Neural progenitor cell (in vitro differentiated cells): ENCODE data around the gene SCN7A.

ENCODE experiments used
- EZH2 ChIP-seq: fragments of 200-600 bp; sonication (generic); IDR thresholded peaks from 2 replicates; pipeline ENCODE4 v1.6.1; 2017; ENCODE audit warnings: antibody characterized with exemption, mild to moderate bottlenecking, moderate library complexity
- EZH2phosphoT487 ChIP-seq: fragments of 200-600 bp; sonication (generic); IDR thresholded peaks from 2 replicates; pipeline ENCODE4 v1.6.1; 2017; ENCODE audit warnings: antibody characterized with exemption
- TF ChIP-seq, protein P1 (sequence below): fragments of 200-600 bp; sonication (generic); IDR thresholded peaks from 2 replicates; pipeline ENCODE4 v1.5.1; 2017; ENCODE audit warnings: antibody characterized with exemption, mild to moderate bottlenecking

- TF ChIP-seq, protein P1, sequence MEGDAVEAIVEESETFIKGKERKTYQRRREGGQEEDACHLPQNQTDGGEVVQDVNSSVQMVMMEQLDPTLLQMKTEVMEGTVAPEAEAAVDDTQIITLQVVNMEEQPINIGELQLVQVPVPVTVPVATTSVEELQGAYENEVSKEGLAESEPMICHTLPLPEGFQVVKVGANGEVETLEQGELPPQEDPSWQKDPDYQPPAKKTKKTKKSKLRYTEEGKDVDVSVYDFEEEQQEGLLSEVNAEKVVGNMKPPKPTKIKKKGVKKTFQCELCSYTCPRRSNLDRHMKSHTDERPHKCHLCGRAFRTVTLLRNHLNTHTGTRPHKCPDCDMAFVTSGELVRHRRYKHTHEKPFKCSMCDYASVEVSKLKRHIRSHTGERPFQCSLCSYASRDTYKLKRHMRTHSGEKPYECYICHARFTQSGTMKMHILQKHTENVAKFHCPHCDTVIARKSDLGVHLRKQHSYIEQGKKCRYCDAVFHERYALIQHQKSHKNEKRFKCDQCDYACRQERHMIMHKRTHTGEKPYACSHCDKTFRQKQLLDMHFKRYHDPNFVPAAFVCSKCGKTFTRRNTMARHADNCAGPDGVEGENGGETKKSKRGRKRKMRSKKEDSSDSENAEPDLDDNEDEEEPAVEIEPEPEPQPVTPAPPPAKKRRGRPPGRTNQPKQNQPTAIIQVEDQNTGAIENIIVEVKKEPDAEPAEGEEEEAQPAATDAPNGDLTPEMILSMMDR, result no peak
- TF ChIP-seq EZH2, result no peak
- TF ChIP-seq EZH2phosphoT487, result no peak
Observed at GRCh38 chr2:166410828-166411472, 83.1 kb downstream of the SCN7A start.
